Prostate gland (tissue), 2 donors: ENCODE results near the gene VIPR2. TPM values are rescaled to one million over a fixed set of nuclear protein-coding genes. Genes with fewer than 3 reads are reported as not detected.
"Not testable (repeated sequence)": the region's sequence is repeated elsewhere in the genome, so short reads cannot be mapped to it uniquely, and the experiment has no call there.

ENCODE experiments used
- DNase-seq: peaks from one replicate; pipeline ENCODE4 v3.0.0-alpha.2; 2019; ENCODE audit warnings: low spot score
- H3K27ac ChIP-seq, 2 donors: fragments of 200-600 bp; sonication (generic); 2 replicates each; pipeline ENCODE4 v1.5.1; 2017 to 2019
- H3K27me3 ChIP-seq: fragments of 200-600 bp; sonication (generic); replicated peaks from 2 replicates; pipeline ENCODE4 v1.5.1; 2019; ENCODE audit not compliant: insufficient read depth
- H3K36me3 ChIP-seq, 2 donors: fragments of 200-600 bp; sonication (generic); 1 replicate in 1 of 2; 2 replicates in 1 of 2; pipeline versions ENCODE4 v1.5.1 to v1.8.1; 2017 to 2019
- H3K4me1 ChIP-seq: fragments of 200-600 bp; sonication (generic); replicated peaks from 2 replicates; pipeline ENCODE4 v1.5.1; 2019
- H3K4me3 ChIP-seq, 2 donors: fragments of 200-600 bp; sonication (generic); 2 replicates each; pipeline ENCODE4 v1.5.1; 2017 to 2019
- H3K9me3 ChIP-seq: fragments of 200-600 bp; sonication (generic); 2 replicates; pipeline ENCODE4 v1.5.1; 2017
- POLR2A ChIP-seq: fragments of 450-650 bp; IDR thresholded peaks from one replicate; pipeline ENCODE4 v1.6.1; 2016; ENCODE audit warnings: antibody characterized with exemption, mild to moderate bottlenecking
- POLR2AphosphoS5 ChIP-seq: sonication (generic); formaldehyde crosslinking; IDR thresholded peaks from one replicate; pipeline ENCODE4 v1.6.1; 2017; ENCODE audit warnings: antibody characterized with exemption
- WGBS: methylation state at CpG from one replicate; pipeline ENCODE4 v1.1.5; 2018; 5-methylcytosine and 5-hydroxymethylcytosine counted together
- intact Hi-C: fragments of 100-400 bp; cut with DNase I; formaldehyde crosslinking; loops from one replicate; pipeline ENCODE4 v1.14.2; 2022
- total RNA-seq, 2 donors: library from RNA; depleted of rRNA; stranded (reverse); fragments of >200 nt; gene quantifications; one replicate each; pipeline ENCODE4 v1.1.0, GENCODE V29; 2016
- TF ChIP-seq, protein P1 (sequence below), 4 experiments: fragments of 200-600 bp in 2 of 4; fragments of 450-650 bp in 2 of 4; sonication (generic) in 2 of 4; IDR thresholded peaks; 1 replicate in 3 of 4; 2 replicates in 1 of 4; pipeline ENCODE4 v1.5.1; 2016 to 2019; ENCODE audit warnings: antibody characterized with exemption in 4 of 4, mild to moderate bottlenecking in 2 of 4, moderate library complexity in 2 of 4

Gene VIPR2
- total RNA-seq, 2 donors from 2014 or later: 1.0 to 13.5 TPM

DNA sequence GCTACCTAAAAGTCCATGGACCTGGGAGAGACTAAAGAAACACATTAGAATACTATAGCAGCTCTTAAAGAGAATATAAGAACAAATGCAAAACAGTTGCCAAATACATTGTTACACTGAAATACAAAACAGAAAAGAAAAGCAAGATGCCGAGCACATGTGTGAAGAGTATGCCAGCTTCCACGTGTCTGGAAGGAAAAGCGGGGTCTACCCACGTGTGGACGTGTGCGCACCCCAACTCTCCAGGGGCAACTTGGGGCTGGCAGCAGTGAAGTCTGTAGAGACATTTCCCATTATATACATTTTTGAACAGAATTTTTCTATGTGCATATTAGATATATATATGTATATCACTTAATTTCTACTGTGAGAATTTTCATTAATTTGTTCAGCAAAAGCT, 6.2 kb downstream of the VIPR2 start:
- no peaks in the 10 kb centered on the region for H3K27me3 ChIP-seq

DNA sequence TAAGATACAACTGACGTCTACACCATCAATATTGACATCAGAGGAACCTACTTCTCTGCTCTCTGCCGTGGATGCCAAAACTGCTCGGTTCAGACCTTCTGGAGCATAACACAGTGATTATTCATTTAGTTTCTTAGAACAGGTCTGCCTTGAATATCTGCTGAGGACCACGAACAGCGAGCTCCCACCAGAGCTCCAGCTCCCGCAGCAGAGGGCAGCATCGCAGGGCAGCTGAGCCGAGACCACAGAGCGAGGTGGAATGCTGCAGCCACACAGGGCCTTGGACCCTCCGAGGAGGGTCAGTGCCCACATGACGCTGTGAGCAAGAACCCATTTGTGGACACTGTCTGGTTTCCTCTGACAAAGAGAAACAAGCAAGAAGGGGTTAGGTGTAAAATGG, 6.8 kb downstream of the VIPR2 start:
- Histone ChIP-seq H3K27ac (no peak overlapping the region), H3K4me1 (no peaks in the 10 kb centered on the region), H3K27me3 (no peaks in the 10 kb centered on the region), H3K36me3 (no peaks in the 10 kb centered on the region), H3K4me3 (no peak overlapping the region), H3K9me3 (no peaks in the 10 kb centered on the region)
- TF ChIP-seq, protein P1, sequence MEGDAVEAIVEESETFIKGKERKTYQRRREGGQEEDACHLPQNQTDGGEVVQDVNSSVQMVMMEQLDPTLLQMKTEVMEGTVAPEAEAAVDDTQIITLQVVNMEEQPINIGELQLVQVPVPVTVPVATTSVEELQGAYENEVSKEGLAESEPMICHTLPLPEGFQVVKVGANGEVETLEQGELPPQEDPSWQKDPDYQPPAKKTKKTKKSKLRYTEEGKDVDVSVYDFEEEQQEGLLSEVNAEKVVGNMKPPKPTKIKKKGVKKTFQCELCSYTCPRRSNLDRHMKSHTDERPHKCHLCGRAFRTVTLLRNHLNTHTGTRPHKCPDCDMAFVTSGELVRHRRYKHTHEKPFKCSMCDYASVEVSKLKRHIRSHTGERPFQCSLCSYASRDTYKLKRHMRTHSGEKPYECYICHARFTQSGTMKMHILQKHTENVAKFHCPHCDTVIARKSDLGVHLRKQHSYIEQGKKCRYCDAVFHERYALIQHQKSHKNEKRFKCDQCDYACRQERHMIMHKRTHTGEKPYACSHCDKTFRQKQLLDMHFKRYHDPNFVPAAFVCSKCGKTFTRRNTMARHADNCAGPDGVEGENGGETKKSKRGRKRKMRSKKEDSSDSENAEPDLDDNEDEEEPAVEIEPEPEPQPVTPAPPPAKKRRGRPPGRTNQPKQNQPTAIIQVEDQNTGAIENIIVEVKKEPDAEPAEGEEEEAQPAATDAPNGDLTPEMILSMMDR (IDR thresholded peaks at IDR 0.05): no peak
- TF ChIP-seq POLR2A: no peak
- no peak for TF ChIP-seq POLR2AphosphoS5
- intact Hi-C loops: no loop called here
- no peak for DNase-seq
- 91% methylated on average over 11 of the region's 11 CpGs for WGBS

More for the DNA sequence above, 6.2 kb downstream of the VIPR2 start:
- TF ChIP-seq POLR2A: no peak
- TF ChIP-seq, protein P1 (IDR thresholded peaks at IDR 0.05): no peak
- no peak overlapping the region for H3K4me3 ChIP-seq
- intact Hi-C loops: no loop called here
- DNase-seq: no peak
- no peaks in the 10 kb centered on the region for H3K9me3 ChIP-seq
- H3K4me1 ChIP-seq: no peaks in the 10 kb centered on the region
- H3K36me3 ChIP-seq: no peaks in the 10 kb centered on the region
- 94% methylated on average over 6 of the region's 6 CpGs for WGBS
- H3K27ac ChIP-seq: no peak overlapping the region

DNA sequence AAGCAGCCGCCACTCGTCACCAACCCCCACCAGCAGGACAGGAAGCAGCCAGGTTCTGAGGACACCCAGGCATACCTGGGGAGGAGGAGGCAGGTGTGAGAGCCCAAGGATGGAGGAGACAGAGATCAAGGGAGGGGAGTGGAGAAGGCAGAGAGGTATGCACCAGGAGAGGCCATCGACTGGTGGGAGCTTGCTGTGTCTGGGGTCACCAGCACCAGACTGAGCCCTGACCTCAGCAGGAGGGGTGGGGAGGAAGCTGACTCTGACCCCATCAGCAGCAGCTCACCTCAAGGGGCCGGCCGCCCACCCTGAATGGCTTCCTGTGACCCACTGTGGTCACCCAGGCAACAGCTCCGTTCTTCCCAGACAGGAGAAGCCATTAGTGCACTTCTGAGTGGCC, 7.8 kb downstream of the VIPR2 start:
- Histone ChIP-seq H3K4me1 (no peaks in the 10 kb centered on the region), H3K4me3 (no peak overlapping the region), H3K27me3 (no peaks in the 10 kb centered on the region), H3K9me3 (no peaks in the 10 kb centered on the region), H3K27ac (no peak overlapping the region), H3K36me3 (no peaks in the 10 kb centered on the region)
- WGBS: 69% methylated on average over 6 of the region's 6 CpGs
- intact Hi-C loops: no loop called here
- DNase-seq: no peak
- no peak for TF ChIP-seq POLR2AphosphoS5
- TF ChIP-seq, protein P1 (IDR thresholded peaks at IDR 0.05): no peak
- TF ChIP-seq POLR2A: no peak

DNA sequence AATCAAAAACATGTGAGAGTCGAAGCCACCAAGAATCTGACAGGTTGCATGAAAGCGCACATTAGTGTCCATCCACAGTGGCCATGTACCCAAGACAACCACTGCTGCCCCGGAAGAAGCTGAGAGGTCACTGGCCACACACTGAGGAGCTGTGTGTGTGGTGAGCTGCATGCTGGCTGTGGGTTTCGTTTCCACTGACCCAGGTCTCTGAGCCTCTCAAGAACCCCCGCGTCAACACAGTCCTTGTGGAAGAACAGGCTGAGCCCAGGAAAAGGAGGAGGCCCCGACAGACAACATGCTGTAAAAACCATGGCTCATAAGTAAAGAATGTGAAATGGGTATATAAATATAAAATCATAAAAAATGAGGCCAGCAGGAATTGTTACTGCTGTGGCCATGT, 8.2 kb downstream of the VIPR2 start:
- Histone ChIP-seq H3K4me1 (no peaks in the 10 kb centered on the region), H3K27ac (no peak overlapping the region), H3K9me3 (no peaks in the 10 kb centered on the region), H3K36me3 (no peaks in the 10 kb centered on the region), H3K27me3 (no peaks in the 10 kb centered on the region), H3K4me3 (no peak overlapping the region)
- TF ChIP-seq POLR2A (no peak), POLR2AphosphoS5 (no peak)
- TF ChIP-seq, protein P1 (IDR thresholded peaks at IDR 0.05): no peak
- WGBS: 64% methylated on average over 7 of the region's 7 CpGs
- no peak for DNase-seq
- intact Hi-C loops: no loop called here

DNA sequence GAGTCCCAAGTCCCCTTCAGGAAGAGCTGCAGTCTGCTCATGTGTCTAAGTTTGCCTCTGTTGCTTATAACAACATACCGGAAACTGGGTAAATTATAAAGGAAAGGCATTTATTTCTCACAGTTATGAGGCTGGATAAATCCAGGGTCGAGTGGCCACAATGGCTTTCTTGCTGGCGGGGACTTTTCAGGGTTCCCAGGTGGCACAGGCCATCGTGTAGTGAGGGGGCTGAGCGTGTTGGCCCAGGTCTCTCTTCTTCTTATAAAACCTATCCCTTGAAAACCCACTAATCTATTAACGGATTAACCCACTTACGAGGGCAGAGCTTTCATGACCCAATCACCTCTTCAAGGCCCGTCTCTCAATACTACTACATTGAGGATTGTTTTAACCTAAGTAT, 8.7 kb downstream of the VIPR2 start:
- TF ChIP-seq POLR2AphosphoS5 (no peak), POLR2A (no peak)
- no peaks in the 10 kb centered on the region for H3K9me3 ChIP-seq
- no peaks in the 10 kb centered on the region for H3K36me3 ChIP-seq
- no peaks in the 10 kb centered on the region for H3K4me1 ChIP-seq
- DNase-seq: no peak
- no peaks in the 10 kb centered on the region for H3K27me3 ChIP-seq
- no peak overlapping the region for H3K4me3 ChIP-seq
- H3K27ac ChIP-seq: no peak overlapping the region
- WGBS: 93% methylated on average over 8 of the region's 8 CpGs
- intact Hi-C loops: no loop called here

DNA sequence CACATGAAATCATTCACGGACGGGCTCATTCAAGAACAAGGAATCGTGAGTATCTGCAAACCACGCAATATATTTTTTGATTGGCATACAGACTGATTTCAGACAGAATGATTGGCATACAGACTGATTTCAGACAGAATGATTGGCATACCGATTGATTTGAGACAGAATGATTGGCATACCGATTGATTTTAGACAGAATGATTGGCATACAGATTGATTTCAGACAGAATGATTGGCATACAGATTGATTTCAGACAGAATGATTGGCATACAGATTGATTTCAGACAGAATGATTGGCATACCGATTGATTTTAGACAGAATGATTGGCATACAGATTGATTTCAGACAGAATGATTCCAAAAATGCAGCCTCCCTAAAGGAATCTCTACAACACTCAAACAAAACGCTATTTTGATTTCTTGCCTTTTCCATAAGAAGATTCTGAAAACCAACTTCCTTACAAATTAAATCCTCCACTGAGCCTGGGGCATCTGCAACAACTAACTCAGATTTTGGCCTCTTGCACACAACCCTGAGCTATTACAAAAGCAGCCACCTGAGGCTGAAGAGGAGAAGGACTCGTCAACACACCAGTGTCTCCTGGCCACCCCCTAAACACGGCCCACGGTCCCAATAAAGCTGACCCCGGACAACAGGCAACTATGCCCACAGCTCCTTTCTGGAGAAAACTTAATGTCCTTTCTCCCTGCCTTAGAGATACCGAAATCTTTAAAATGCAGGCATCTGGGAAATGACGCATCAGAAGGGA, 11.8 kb downstream of the VIPR2 start:
- H3K27ac ChIP-seq, H3K4me1 ChIP-seq, DNase-seq, H3K9me3 ChIP-seq, intact Hi-C loops, H3K36me3 ChIP-seq, H3K27me3 ChIP-seq, H3K4me3 ChIP-seq: not testable (repeated sequence)
- WGBS: 75% methylated on average over 13 of the region's 14 CpGs
